MM.1S (cell line): ENCODE data around the gene LPCAT4.

Experiments used
- EZH2phosphoT487 ChIP-seq: fragments of 300-600 bp; sonication (generic); IDR thresholded peaks from 2 replicates; pipeline ENCODE4 v1.6.1; 2018; ENCODE audit warnings: antibody characterized with exemption, low read length
- TF ChIP-seq, protein P1 (sequence below): fragments of 300-600 bp; sonication (generic); IDR thresholded peaks from 2 replicates; pipeline ENCODE4 v1.5.1; 2016; ENCODE audit warnings: antibody characterized with exemption, low read length, mixed read lengths

DNA sequence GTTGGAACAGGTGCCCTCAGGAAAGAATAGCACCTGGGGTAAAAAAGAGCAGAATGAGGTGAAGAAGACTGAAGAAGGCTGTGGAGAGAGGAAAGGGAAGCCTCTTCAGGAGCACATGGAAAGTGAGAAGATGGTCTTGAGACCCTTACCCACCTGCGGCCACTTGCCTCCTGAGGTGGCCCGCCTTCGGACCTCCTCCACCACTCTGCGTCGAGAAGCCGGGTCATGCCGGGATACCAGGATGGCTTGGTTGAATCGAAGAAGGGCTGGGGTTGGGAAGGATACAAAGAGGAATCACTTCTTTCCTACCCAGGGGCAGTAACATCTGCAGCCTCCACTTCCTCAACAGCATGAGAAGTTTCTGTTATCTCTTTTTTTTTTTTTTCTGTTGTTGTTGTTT, 3.0 kb downstream of the LPCAT4 start:
- TF ChIP-seq, protein P1, sequence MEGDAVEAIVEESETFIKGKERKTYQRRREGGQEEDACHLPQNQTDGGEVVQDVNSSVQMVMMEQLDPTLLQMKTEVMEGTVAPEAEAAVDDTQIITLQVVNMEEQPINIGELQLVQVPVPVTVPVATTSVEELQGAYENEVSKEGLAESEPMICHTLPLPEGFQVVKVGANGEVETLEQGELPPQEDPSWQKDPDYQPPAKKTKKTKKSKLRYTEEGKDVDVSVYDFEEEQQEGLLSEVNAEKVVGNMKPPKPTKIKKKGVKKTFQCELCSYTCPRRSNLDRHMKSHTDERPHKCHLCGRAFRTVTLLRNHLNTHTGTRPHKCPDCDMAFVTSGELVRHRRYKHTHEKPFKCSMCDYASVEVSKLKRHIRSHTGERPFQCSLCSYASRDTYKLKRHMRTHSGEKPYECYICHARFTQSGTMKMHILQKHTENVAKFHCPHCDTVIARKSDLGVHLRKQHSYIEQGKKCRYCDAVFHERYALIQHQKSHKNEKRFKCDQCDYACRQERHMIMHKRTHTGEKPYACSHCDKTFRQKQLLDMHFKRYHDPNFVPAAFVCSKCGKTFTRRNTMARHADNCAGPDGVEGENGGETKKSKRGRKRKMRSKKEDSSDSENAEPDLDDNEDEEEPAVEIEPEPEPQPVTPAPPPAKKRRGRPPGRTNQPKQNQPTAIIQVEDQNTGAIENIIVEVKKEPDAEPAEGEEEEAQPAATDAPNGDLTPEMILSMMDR, result no peak
- no peak for TF ChIP-seq EZH2phosphoT487
